Mononuclear cell (primary cell): ENCODE measurements around the gene BARX2. TPM values are rescaled to one million over a fixed set of nuclear protein-coding genes. Genes with fewer than 3 reads are reported as not detected.

Experiments used
- H3K27me3 ChIP-seq: 2 replicates; pipeline ENCODE4 v1.6.0; 2011; ENCODE audit warnings: low read length, control low read depth; ENCODE audit not compliant: insufficient read depth
- H3K4me1 ChIP-seq: 2 replicates; pipeline ENCODE4 v1.5.1; 2011; ENCODE audit warnings: mild to moderate bottlenecking, low read length, control low read depth; ENCODE audit not compliant: insufficient read depth
- H3K4me3 ChIP-seq: 2 replicates; pipeline ENCODE4 v1.5.1; 2011; ENCODE audit warnings: mild to moderate bottlenecking, low read length, moderate library complexity
- H3K9me3 ChIP-seq: 2 replicates; pipeline ENCODE4 v1.5.1; 2011; ENCODE audit warnings: low read depth, mild to moderate bottlenecking, control low read depth, low read length
- total RNA-seq: library from RNA; depleted of rRNA; stranded (reverse); fragments of >200 nt; gene quantifications from one replicate; pipeline ENCODE4 v1.2.3, GENCODE V29; 2012

The BARX2 gene
- total RNA-seq, 1 donor, result not detected

DNA sequence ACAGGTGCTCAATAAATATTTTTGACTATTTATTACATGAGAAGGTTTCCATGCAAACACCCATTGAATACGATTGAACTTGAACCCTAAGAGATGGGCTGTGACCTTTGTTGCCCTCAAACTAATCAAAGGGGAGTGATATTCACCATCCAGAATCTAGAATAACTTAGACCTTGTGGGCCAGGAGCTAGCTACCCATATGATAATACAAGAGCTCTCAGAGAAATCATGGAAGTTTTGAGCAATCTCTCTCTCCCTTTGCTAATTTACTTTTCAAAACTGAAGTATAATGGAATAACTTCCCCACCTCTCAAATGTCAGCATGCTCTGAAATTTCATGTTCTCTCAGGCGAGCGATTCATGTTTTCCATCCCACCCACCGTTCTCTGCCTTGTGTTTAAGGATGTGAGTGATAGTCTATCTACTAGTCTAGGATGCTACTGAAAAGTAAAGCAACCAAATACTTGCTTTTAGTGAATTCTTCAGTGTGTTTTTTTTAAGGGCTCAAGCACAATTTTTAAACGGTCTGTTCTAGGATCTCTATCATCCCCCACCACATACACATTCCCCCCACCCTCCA is 33.3 kb downstream of the BARX2 start:
- Histone ChIP-seq H3K9me3 (no peaks in the 10 kb centered on the region), H3K27me3 (no peaks in the 10 kb centered on the region), H3K4me1 (no peaks in the 10 kb centered on the region), H3K4me3 (no peak overlapping the region)

DNA sequence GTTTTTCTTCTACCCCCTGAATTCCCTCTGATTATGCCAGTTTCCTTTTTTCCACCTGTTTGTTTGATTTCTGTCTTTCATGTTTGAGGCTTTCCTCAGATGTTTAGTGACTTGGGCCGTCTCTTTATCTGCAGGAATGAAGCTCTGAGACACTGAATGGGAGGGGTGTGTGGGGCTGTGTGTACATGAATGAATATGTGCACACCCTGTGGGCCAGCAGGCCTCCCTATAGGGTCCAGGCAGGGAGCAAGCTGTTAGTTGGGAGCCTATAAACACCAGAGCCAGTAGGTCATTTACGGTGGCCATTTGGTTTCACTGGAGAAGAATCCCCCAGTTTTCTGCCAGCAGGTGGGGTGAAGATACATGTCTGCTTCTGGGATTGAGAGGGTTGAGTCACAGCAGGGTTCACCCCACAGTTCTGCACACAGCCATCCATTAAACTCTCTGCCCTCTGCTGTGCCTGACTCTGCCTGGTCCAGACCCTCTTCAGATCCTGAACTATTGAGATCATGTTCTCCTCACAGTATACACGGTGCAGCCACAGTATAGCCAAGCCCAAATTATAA is 34.8 kb downstream of the BARX2 start:
- Histone ChIP-seq H3K9me3 (no peaks in the 10 kb centered on the region), H3K4me1 (no peaks in the 10 kb centered on the region), H3K4me3 (no peak overlapping the region), H3K27me3 (no peaks in the 10 kb centered on the region)

DNA sequence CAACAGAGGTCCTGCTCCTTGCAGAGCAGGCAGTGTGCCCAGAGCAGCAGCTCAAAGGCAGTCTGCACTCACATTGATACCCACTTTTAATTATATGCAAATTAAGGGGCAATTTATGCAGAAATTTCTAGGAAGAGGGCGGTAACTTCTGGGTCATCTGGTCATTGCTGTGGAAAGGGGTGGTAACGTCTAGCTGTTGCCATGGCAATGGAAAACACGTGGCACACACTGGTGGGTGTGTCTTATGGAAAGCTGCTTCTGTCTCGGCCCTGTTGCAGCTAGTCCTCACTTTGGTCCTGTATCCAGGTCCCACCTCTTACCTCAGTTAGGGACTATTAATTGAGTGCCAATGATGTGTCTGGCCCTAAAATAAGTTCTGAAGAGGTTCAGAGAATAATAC is 36.8 kb downstream of the BARX2 start:
- Histone ChIP-seq H3K4me1 (no peaks in the 10 kb centered on the region), H3K27me3 (no peaks in the 10 kb centered on the region), H3K9me3 (no peaks in the 10 kb centered on the region), H3K4me3 (no peak overlapping the region)

DNA sequence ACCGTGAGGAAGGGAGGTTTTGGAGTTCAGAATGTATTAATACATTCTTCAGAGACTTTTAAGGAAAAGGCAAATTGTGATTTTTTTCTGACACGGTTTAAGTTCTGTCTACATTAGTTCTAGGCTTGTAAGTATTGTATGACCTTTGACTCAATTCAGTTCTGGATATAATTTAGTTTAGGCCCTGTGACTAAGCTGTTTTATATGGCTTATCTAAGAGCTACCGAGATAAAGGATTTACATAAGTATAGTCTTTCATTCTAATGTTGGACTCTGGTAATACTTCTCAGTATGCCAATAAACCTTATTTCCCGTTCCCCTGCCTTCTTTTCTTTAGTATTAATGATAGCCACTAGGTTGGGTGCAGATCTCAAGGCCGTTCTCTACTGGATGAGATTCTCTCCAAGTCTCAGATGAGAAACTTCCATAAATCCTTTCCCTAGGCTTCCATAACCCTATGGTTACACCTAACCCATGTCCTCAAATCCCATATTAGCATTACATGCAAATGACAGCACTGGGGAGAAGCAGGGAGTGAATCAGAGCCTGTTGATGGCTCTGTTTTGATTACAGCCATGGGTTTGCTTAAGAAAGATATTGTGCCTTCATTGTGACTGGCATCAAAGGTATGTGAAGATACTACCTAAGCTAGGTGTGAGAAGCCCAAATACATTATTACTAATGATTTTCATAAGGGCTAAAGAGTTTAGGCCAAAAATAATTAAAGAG is 38.7 kb downstream of the BARX2 start:
- Histone ChIP-seq H3K27me3 (no peaks in the 10 kb centered on the region), H3K4me3 (no peak overlapping the region), H3K4me1 (no peaks in the 10 kb centered on the region), H3K9me3 (no peaks in the 10 kb centered on the region)

DNA sequence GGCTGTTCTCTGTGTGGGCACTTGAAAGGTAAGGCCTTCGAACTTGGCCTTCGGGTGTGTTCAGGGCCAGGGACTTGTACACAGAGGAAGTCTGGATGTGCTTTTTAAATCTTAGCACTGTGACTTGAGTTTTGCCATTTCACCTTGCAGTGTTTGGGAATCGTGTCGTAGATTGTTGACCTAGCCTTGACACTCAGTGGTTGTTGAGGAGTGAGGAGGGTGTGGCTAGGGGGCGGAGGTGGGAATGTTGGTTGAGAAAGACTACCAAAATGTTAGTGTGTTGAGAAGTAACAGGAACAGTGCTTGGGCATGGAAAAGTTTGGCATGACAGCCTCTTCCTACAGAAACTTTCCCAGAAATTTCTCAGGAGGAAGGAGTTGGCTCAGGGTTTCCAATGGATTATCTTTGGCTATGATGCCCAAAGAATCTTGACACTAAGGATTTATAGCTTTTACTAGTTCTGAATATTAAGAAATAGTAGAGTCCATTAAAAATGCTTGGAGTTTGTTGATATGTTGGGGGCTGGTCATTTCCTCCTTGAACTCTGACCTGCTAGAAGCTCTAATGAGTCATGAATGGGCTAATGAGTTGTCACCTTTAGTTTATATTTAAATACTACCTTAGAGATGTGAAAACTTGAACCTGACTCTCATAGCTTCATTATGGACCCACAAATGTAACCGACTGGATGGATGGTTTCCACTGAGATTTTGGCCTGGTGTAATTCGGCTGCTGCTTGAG is 40.6 kb downstream of the BARX2 start:
- no peaks in the 10 kb centered on the region for H3K9me3 ChIP-seq
- no peak overlapping the region for H3K4me3 ChIP-seq
- H3K4me1 ChIP-seq, result no peaks in the 10 kb centered on the region
- no peaks in the 10 kb centered on the region for H3K27me3 ChIP-seq

DNA sequence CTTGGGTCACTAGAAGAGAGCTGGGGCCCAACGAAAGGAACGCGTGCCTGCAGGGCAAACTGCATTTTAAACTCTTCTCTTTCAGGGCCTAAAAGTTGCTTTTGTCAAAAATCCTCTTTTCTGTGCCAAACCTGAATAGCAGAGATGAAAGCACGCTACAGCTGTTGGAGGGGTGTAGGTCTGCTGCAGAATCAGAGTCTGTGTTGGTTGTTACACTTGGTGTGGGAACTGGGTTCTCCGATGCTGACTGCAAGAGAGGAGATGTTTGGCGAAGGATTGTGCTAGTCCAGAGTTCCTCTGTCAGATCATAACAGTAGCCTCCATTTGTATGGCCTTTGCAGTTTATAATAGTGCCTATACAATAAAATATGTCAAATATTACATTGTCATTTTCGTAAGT is 41.8 kb downstream of the BARX2 start:
- no peak overlapping the region for H3K4me3 ChIP-seq
- no peaks in the 10 kb centered on the region for H3K4me1 ChIP-seq
- H3K27me3 ChIP-seq, result no peaks in the 10 kb centered on the region
- H3K9me3 ChIP-seq, result no peaks in the 10 kb centered on the region

DNA sequence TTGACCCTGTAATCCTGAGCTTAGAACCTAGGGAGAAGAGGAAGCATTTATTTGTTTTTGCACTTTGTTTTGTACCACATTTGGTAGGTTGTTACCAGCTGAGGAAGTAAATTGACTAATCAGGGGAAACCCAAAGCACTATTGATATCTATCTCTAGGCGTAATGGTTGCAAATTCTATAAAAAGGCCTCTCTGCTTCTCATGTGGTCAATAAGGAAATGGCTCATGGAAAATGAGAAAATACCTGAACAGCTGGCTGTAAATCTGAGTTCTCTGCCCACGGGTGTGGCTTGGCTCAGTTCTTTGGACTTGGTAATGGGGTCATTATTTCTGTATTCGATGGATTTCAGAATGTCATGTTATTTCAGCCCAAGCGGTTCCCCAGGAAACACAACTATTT is 42.4 kb downstream of the BARX2 start:
- Histone ChIP-seq H3K27me3 (no peaks in the 10 kb centered on the region), H3K4me3 (no peak overlapping the region), H3K4me1 (no peaks in the 10 kb centered on the region), H3K9me3 (no peaks in the 10 kb centered on the region)

DNA sequence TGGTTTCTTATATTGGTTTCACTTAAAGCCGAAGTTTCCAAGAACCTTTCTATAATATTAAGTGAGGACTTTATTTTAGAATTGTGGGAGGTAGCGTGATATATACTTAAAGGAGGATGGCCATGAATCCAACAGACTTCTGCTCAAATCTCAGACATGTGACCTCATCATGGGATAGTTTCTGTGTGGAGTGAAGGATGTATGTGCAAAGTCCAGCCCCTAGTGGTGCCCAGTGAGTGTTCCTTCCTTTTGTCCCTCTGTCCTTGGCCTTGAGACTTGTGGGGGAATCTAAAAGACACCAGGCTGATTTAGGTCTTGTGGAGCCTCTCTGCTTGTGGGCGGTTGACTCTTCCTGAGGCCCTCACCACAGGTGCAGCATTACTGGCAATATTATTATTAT is 43.7 kb downstream of the BARX2 start:
- H3K4me3 ChIP-seq, result no peak overlapping the region
- H3K27me3 ChIP-seq, result no peaks in the 10 kb centered on the region
- H3K4me1 ChIP-seq, result no peaks in the 10 kb centered on the region
- no peaks in the 10 kb centered on the region for H3K9me3 ChIP-seq

DNA sequence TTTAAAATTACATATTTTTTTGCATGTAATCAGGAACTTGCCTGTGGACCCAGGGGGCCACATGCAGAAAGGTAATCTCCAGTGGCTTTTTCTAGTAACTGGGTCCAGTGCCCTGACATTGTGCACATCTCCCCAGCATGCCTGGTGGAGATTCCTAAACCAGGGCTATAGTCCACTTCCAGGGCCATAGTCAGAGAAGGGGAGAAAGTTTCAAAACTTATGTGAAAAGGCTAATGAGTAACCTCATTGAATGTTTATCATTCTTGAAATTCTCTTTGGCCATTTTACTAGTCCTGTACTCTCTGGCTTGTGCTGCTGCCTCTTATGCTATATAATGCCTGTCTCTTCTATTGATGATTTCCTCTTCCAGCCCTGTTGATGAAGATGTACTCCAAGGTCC is 47.8 kb downstream of the BARX2 start:
- Histone ChIP-seq H3K4me1 (no peaks in the 10 kb centered on the region), H3K27me3 (no peaks in the 10 kb centered on the region), H3K4me3 (no peak overlapping the region), H3K9me3 (no peaks in the 10 kb centered on the region)

DNA sequence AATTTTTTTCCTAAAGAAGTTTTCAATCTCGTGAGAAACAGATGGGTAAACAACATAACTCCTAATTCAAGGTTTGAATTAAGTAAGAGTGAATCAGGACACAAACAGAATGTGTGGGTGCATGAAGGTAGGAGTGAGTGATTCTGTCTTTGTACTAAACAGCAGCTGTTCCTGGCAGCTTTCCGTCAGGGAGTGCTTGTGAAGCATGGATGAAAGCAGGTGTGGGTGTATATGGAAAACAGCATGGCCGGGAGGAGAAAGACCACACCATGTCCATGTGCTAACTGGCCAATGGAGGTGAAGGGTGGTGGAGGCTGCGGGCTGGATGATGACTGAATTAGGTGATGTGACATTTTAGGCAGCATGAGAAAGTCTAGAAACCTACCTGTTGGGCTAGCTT is 49.6 kb downstream of the BARX2 start:
- Histone ChIP-seq H3K4me1 (no peaks in the 10 kb centered on the region), H3K4me3 (no peak overlapping the region), H3K9me3 (no peaks in the 10 kb centered on the region), H3K27me3 (no peaks in the 10 kb centered on the region)

DNA sequence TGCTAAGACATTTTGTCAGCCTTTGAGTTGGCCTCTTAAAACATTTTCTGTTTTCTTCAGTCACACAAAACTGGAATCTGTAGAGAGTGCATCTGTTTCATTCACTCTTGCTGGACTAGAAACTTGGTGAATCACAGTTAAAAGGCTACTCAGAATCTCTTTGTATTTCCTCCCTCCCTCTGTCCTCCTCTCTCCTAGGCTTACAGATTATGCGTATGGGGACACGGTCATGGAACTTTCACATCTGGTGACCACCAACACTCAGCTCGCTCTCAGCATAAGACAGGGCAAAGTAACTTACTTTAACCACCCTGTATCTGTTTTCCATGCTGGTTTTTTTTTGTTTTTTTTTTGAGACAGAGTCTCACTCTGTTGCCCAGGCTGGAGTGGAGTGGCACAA is 50.4 kb downstream of the BARX2 start:
- Histone ChIP-seq H3K4me3 (no peak overlapping the region), H3K4me1 (no peaks in the 10 kb centered on the region), H3K27me3 (no peaks in the 10 kb centered on the region), H3K9me3 (no peaks in the 10 kb centered on the region)

DNA sequence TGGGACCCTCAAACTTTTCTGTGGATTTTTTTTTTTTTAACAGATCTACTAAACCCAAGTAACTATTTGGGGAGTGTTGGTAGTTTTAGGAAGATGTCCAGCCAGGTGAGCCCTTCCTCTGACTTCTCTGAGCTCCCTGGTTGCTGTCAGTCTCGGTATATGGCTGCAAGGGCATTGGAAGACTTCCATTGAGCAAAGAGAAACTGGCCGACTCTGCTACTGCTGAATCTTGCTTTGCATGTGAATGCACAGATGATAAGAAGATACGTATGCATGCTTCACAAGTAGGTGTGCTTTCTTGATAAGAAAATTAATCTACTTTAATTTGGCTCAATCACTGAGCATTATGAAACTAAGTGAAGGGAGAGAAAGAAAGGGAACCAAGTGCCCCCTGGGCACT is 51.1 kb downstream of the BARX2 start:
- Histone ChIP-seq H3K27me3 (no peaks in the 10 kb centered on the region), H3K4me1 (no peaks in the 10 kb centered on the region), H3K4me3 (no peak overlapping the region), H3K9me3 (no peaks in the 10 kb centered on the region)

DNA sequence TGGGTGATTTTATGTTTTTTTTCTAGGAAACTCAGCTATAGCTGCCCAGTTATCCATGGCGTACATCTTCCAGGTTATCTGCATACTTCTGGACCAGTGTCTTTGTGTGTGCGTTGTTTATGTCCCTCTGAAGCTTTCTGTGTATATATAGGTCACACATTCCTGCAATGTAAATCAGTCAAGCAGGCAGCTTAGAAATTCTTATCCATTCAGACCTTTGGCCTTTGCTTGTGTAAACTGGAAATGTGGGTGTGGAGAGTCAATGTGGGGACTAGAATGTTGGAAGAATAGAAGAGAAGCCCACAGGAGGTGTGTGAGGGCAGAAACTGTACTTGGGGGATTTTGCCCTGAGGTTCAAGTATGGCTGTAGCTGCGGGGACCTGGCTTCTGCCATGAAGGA is 51.7 kb downstream of the BARX2 start:
- Histone ChIP-seq H3K4me1 (no peaks in the 10 kb centered on the region), H3K9me3 (no peaks in the 10 kb centered on the region), H3K27me3 (no peaks in the 10 kb centered on the region), H3K4me3 (no peak overlapping the region)

DNA sequence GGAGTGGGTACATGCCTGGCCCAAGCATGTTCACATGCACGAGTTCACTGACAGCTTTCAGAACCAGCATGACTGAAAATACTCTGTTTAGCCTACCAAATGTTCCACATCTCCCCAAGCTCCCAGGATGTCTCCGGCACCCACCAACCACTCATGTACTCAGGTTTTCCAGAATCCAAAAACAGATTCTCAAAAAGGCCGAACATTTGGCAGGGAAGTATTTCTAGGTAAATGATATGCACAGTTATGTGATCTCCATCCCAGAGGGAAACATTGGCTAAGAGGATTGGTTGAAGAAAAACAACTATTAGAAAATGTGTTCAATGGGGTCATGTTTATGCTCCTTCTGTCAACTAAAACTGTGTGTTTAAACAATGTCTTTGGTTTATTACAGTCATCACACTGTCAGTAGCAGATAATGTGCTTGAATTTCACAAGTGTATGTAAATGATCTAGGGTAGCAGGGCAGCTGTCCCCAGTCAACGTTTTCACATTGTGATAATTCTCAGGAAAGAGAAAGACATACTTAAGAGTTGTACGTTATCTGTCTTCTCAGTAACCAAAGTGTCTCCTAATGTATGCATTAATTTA is 52.3 kb downstream of the BARX2 start:
- Histone ChIP-seq H3K4me3 (no peak overlapping the region), H3K9me3 (no peaks in the 10 kb centered on the region), H3K27me3 (no peaks in the 10 kb centered on the region), H3K4me1 (no peaks in the 10 kb centered on the region)

DNA sequence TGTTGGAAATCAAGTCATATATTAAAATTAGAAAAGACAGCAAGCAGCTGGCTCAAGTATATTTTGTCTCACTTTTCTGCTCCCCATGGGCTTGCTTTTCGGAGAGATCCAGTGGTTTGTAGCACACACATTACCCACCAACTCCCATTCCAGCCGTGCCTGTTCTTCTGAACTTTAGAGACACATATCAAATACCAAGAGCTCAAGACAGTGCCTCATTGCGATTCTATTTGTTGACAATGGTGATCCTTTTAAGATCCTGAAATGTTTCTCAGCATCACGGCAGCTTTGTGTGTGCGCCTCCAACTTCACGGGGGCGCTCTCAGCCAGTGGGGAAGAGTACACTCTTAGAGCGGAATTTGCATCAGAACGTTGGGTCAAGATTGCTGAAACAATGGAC is 52.9 kb downstream of the BARX2 start:
- Histone ChIP-seq H3K4me3 (no peak overlapping the region), H3K27me3 (no peaks in the 10 kb centered on the region), H3K9me3 (no peaks in the 10 kb centered on the region), H3K4me1 (no peaks in the 10 kb centered on the region)
